Peyer's patch (tissue), 4 donors: ENCODE results near the gene SLCO1B3.

Source experiments
- POLR2A ChIP-seq, 2 donors: fragments of 450-650 bp; IDR thresholded peaks; one replicate each; pipeline ENCODE4 v1.5.1; 2017; ENCODE audit warnings: antibody characterized with exemption in 2 of 2, mild to moderate bottlenecking in 2 of 2, moderate library complexity in 2 of 2
- TF ChIP-seq, protein P1 (sequence below), 6 experiments: fragments of 450-650 bp in 4 of 6; fragments of 200-600 bp in 2 of 6; sonication (generic) in 1 of 6; IDR thresholded peaks; one replicate each; pipeline ENCODE4 v1.5.1; 2017 to 2019; ENCODE audit warnings: antibody characterized with exemption in 6 of 6, mild to moderate bottlenecking in 3 of 6, moderate library complexity in 1 of 6

DNA sequence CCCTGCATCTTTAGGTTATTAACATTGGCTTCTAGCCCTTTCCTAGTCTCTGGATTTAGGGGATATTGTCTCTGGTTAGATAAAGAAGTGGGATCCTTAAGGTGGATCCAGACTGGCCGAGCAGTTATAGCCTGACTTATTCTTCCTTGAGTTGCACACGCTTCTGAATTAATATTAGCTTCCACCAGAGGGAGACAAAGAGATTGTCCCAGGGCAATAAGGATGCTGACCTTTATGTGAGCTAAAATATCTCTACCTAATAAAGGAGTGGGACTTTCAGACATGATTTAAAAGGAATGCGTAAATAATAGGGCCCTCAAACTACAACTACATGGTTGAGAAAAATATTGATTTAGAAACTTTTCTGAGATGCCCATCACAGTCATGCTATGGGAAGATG lies 139.7 kb downstream of the SLCO1B3 start:
- TF ChIP-seq, protein P1, sequence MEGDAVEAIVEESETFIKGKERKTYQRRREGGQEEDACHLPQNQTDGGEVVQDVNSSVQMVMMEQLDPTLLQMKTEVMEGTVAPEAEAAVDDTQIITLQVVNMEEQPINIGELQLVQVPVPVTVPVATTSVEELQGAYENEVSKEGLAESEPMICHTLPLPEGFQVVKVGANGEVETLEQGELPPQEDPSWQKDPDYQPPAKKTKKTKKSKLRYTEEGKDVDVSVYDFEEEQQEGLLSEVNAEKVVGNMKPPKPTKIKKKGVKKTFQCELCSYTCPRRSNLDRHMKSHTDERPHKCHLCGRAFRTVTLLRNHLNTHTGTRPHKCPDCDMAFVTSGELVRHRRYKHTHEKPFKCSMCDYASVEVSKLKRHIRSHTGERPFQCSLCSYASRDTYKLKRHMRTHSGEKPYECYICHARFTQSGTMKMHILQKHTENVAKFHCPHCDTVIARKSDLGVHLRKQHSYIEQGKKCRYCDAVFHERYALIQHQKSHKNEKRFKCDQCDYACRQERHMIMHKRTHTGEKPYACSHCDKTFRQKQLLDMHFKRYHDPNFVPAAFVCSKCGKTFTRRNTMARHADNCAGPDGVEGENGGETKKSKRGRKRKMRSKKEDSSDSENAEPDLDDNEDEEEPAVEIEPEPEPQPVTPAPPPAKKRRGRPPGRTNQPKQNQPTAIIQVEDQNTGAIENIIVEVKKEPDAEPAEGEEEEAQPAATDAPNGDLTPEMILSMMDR (IDR thresholded peaks at IDR 0.05), result peak in 4 of 6 experiments; percentile 24 to 43 (median 36)
- no peak for TF ChIP-seq POLR2A (IDR thresholded peaks at IDR 0.05)
